HL-60/S4 treated with retinoic acid at 250 ng/mL for 4 days and 3 days (cell line): ENCODE data around the gene PASD1.

Experiments
- in situ Hi-C: fragments of 300-500 bp; cut with MboI; formaldehyde crosslinking; loops from 2 replicates; pipeline ENCODE4 v1.7.0; 2022; ENCODE audit warnings: low sequenced_read_pairs

Gene PASD1

GRCh38 chrX:151700581-151700980, 137.1 kb downstream of the PASD1 start:
- in situ Hi-C loops = no loop called here

DNA sequence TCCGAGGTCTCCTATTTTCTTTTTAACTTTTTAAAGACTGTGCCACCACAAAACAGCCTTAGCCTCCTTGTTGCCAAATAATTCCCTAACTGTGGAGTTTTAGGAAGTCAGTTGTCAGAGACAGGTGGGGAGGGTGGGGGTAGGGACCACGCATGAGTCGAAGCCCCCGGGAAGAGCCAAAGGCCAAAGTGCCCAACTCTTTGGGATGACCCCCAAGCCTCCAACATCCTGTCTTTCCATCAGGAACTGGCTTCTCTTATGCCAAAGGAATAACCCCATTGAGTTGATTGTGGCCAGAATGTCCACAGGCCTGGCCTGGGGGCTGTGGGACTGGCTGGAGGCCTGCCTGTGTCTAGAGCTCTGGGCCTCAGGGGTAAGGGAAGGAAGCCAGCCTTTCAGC, 137.6 kb downstream of the PASD1 start:
- in situ Hi-C loops = no loop called here

DNA sequence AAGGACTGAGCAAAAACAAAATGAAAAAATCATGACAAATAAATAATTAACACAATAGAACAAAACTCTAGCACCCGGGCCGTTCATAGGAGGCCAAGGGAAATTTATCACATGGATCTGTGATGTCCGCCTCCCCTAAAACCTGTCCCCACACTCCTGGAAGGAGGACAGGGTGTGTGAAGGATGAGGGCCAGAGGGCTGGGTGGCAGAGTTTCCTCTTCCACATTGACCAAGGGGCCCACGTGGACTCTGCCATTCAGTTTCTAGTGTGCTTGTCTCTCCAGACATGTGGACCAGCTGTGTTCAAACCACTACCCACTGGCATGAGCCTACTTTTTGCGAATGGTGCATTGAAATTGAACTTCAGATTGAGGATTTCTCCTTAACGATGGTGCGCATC, 138.1 kb downstream of the PASD1 start:
- in situ Hi-C loops = no loop called here

- in situ Hi-C loops = no loop called here
Observed at GRCh38 chrX:151702026-151702714, 138.7 kb downstream of the PASD1 start.

GRCh38 chrX:151702741-151703340, 139.4 kb downstream of the PASD1 start:
- in situ Hi-C loops = no loop called here

DNA sequence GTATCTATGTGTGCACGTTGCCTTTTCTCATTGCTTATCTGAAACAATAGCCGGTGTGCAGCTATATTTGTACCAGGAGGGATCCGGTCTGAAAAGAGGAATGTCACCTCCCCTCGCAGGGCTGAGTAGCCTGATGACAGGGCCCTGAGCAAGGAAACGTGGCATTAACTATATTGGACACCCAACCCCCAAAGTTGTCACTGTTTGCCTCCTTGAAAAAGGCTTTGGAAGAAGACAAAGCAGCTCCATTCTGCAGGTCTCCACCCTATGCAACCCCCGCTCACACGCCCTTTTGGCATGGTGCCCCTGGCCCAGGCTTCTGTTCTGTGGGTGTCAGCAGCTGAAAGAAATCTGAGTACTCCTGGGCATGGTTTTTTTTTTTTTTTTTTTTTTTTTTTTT, 140.0 kb downstream of the PASD1 start:
- in situ Hi-C loops = no loop called here

DNA sequence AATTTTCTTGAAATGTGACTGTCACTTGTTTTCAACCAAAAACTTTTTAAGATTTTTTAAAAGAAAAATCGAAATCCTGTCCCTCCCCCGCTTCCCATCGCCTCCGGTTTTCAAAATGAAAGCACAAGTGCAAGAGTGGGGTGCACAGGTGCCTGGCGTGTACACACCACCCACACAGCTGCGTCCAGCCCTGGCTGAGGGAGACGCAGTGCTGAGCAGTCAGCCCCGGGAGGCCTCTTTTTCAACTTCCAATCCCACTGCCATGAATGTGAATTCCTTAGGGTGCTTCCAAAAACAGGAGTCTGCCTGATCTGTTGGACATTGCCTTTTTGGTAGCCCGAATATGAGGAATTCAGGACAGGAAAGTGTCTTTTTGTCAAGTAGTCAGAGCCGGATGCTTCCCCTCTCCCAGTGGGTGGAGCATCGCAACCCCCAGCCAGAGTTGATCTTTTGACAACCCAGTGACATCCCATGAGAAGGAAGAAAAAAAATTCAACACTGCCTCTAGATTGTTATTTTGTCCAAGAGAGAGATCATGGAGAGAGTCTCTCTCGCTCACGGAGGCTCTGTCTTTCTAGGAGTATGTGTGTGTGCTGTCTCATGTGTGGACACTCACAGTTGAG, 140.7 kb downstream of the PASD1 start:
- in situ Hi-C loops = no loop called here

GRCh38 chrX:151708821-151709220, 145.3 kb downstream of the PASD1 start:
- in situ Hi-C loops = no loop called here

DNA sequence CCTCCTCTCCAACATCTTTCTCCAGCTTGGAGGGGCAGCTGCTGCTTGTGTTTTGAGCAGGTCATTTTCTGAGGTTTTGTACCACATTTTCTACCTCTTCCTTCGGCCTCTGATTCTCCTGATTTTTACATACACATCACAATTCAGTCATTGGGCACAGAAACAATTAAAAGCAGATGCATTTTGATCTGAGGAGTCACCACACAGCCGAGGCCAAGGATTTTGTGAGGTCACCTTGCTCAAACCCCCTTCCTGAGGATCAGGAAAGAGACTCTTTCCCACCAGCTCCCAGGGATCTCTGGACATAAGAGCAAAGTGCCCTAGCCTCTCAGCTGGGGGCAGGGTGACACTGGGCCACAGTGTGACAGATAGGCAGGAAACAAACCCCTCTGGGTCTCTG, 147.0 kb downstream of the PASD1 start:
- in situ Hi-C loops = no loop called here

GRCh38 chrX:151711154-151711553, 147.7 kb downstream of the PASD1 start:
- in situ Hi-C loops = no loop called here

GRCh38 chrX:151711787-151712186, 148.3 kb downstream of the PASD1 start:
- in situ Hi-C loops = no loop called here

DNA sequence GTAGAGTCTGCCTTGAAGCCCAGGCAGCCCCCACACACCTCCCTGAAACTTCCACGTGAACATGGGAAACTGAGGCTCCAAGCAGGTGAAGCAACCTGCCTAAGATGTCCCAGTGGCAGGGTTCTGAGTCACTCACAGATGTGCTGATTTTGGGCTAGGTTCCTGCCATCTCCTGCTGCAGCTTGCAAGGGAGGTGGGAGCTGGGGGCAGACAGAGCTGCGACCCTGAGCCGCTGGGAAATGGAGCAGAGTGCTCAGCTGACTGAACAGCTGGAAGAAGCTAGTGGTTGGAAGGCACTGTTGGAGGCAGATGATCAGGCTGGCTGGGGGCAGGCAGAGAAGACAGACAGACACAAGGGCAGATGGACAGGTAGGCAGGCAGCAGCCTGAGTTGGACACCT, 148.8 kb downstream of the PASD1 start:
- in situ Hi-C loops = no loop called here

GRCh38 chrX:151713849-151714248, 150.4 kb downstream of the PASD1 start:
- in situ Hi-C loops = no loop called here

DNA sequence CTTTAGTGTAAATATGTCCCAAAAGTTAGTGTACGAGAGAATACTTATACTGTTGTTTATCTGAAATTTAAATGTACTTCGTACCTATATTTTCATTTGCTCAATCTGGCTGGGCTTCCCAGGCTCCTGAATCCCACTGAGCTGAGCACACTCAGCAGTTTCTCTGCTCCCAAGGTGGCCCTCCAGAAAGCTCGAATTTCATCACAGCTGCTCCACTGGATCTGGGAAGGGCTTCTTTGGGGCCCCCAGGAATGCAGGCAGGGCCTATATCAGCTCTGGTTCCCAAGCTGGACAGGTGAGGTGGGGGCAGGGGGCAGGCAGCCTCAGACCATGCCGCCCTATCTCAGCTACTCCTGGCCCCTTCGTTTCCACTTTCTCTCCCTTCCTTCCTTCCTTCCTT, 150.9 kb downstream of the PASD1 start:
- in situ Hi-C loops = no loop called here

- in situ Hi-C loops = no loop called here
Observed at GRCh38 chrX:151715752-151716151, 152.3 kb downstream of the PASD1 start, which contains the start of gene FATE1. FATE1 (plus strand) TSS chrX:151716035; CDS start chrX:151716120, 85 bp downstream.

DNA sequence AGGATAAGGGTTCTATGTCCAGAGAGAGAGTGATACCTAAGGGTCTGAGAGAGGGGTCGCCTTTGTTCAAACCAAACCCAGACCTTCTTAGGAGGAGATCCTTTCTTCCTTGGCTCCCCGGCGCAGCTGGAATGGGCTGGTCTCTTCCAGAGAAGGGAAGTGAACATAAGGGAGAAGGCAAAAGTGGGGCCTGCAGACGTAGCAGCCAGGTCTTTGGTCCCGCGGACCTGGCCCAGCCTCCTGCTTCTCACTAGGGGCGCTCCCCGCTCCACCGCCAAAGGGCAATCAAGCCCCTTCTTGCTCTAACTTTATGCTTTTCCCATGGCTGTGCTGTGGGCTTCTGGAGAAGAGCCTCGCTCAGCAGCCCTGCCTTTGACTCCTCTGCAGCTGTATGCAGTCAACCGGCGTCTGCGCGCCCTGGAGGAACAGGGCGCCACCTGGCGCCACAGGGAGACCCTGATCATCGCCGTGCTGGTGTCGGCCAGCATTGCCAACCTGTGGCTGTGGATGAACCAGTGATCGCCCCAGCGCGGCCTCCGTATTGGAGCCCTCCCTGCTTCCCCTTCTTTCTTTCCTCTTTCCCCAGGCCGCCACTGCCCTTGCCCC, 158.9 kb downstream of the PASD1 start:
- in situ Hi-C loops = no loop called here

DNA sequence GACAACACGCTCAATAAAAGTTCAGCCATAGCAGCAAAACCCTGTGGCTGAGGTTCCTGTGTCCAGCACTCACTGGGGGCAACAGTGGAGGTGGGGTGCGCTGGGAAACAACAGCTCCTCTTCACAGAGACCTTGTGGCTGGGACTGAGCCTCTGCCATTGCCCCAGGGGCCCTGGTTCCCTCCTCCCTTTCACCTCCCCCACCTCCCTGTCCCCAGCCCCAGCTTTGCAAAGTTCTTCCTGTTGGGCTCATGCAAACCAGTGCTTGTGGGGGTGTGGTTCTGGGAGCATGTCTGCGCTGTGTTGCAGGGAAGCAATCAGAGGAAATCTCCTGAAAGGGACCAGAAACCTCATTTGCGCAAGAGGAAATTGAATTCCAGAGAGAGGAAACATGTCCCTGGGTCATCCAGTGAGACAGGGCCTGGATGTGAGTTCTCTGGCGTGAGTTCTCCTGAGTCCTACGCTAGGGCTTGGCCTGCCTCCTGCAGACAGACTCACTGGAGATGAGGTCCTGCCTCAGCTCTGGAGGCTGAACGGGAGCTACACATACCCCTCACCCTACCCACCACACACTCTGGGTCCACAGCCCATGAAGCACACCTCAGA, 159.8 kb downstream of the PASD1 start:
- in situ Hi-C loops = no loop called here

DNA sequence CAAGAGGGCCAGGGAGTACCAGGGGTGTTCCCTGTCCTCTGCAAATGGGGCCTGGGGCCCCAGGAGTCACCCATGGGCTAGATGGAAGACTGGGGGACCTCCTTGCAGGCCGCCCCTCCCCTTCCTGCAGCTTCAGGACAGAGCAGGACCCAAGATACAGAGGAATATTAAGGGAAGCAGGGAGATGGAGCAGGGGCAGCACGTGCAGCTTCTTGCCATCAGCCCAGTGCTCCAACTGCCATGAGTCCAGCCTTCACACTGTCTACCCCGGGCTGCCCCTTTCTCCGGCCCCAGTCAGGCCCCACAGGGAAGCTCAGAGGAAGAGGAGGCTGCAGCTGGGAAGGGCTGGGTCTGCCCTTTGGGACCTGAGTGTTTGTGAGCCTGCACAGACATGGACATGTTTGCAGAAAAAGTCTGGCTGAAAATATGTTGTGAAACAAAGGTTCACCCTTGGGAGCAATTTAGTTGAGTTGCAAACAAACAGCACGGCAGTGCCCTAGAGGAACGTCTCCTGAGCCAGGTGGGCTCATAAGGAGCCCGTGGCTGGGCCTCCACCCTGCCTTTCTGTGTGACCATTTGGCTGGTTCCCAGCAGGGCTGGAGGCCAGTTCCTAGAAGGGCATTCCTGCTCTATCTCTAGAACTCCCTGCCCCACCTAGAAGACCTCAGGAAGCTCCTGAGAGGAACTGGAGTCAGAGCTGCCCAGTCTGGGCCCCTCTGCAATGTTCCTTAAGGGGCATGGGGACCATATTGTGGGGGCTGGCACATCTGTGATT, 161.3 kb downstream of the PASD1 start:
- in situ Hi-C loops = no loop called here

GRCh38 chrX:151725338-151725614, 161.8 kb downstream of the PASD1 start:
- in situ Hi-C loops = no loop called here
